ENCODE data around the gene KRTAP12-1. TPM values are rescaled to one million over a fixed set of nuclear protein-coding genes. Genes with fewer than 3 reads are reported as not detected.

The KRTAP12-1 gene
- total and polyA plus RNA-seq, 7 donors, result not detected

- DNase-seq, result no peak
- intact Hi-C loops (cut with DNase I), result no loop called here
- 65 to 74% (median 70%) methylated on average over 17 of the region's 17 CpGs for WGBS, 3 donors
These were observed 28.0 kb downstream of the KRTAP12-1 start for GRCh38 chr21:44653656-44654575.

GRCh38 chr21:44653123-44653522 lies 28.8 kb downstream of the KRTAP12-1 start:
- Histone ChIP-seq H3K9me3 (no peaks in the 10 kb centered on the region), H3K36me3 (ENCODE audit: insufficient read depth in 1 of 2, low read depth in 1 of 2) (no peaks in the 10 kb centered on the region), H3K27ac (no peak overlapping the region), H3K27me3 (ENCODE audit: insufficient read depth in 3 of 3, low read length in 2 of 3) (peaks cover 0 to 39% (median 4%) of the 10 kb centered on the region in 3 donors), H3K4me3 (no peak overlapping the region), H3K4me1 (no peaks in the 10 kb centered on the region)
- WGBS, 3 donors, result 47 to 55% (median 55%) methylated on average over 14 of the region's 14 CpGs
- intact Hi-C loops (cut with DNase I), result no loop called here
- TF ChIP-seq, protein P1, sequence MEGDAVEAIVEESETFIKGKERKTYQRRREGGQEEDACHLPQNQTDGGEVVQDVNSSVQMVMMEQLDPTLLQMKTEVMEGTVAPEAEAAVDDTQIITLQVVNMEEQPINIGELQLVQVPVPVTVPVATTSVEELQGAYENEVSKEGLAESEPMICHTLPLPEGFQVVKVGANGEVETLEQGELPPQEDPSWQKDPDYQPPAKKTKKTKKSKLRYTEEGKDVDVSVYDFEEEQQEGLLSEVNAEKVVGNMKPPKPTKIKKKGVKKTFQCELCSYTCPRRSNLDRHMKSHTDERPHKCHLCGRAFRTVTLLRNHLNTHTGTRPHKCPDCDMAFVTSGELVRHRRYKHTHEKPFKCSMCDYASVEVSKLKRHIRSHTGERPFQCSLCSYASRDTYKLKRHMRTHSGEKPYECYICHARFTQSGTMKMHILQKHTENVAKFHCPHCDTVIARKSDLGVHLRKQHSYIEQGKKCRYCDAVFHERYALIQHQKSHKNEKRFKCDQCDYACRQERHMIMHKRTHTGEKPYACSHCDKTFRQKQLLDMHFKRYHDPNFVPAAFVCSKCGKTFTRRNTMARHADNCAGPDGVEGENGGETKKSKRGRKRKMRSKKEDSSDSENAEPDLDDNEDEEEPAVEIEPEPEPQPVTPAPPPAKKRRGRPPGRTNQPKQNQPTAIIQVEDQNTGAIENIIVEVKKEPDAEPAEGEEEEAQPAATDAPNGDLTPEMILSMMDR (IDR thresholded peaks at IDR 0.05), result no peak
- DNase-seq (no peak), ATAC-seq (no peak)

More at GRCh38 chr21:44653656-44654575, 28.0 kb downstream of the KRTAP12-1 start:
- no peak for ATAC-seq
- TF ChIP-seq, protein P1 (IDR thresholded peaks at IDR 0.05), result no peak
- no peaks in the 10 kb centered on the region for H3K4me1 ChIP-seq
- H3K36me3 ChIP-seq (ENCODE audit: insufficient read depth in 1 of 2, low read depth in 1 of 2), result no peaks in the 10 kb centered on the region
- no peak overlapping the region for H3K27ac ChIP-seq
- H3K4me3 ChIP-seq, result no peak overlapping the region
- no peaks in the 10 kb centered on the region for H3K9me3 ChIP-seq
- H3K27me3 ChIP-seq (ENCODE audit: insufficient read depth in 3 of 3, low read length in 2 of 3), result peaks cover 0 to 42% (median 3%) of the 10 kb centered on the region in 3 donors

- peaks cover 0 to 36% (median 6%) of the 10 kb centered on the region in 3 donors for H3K27me3 ChIP-seq (ENCODE audit: insufficient read depth in 3 of 3, low read length in 2 of 3)
- no peaks in the 10 kb centered on the region for H3K9me3 ChIP-seq
- no peak for ATAC-seq
- WGBS, 3 donors, result 82 to 93% (median 89%) methylated on average over 12 of the region's 12 CpGs
- TF ChIP-seq, protein P1 (IDR thresholded peaks at IDR 0.05), result no peak
- intact Hi-C loops (cut with DNase I), result no loop called here
- H3K36me3 ChIP-seq (ENCODE audit: insufficient read depth in 1 of 2, low read depth in 1 of 2), result no peaks in the 10 kb centered on the region
- no peak overlapping the region for H3K27ac ChIP-seq
- no peak overlapping the region for H3K4me3 ChIP-seq
- H3K4me1 ChIP-seq, result no peaks in the 10 kb centered on the region
- no peak for DNase-seq
These were observed 30.8 kb downstream of the KRTAP12-1 start for GRCh38 chr21:44650973-44651675.

DNA sequence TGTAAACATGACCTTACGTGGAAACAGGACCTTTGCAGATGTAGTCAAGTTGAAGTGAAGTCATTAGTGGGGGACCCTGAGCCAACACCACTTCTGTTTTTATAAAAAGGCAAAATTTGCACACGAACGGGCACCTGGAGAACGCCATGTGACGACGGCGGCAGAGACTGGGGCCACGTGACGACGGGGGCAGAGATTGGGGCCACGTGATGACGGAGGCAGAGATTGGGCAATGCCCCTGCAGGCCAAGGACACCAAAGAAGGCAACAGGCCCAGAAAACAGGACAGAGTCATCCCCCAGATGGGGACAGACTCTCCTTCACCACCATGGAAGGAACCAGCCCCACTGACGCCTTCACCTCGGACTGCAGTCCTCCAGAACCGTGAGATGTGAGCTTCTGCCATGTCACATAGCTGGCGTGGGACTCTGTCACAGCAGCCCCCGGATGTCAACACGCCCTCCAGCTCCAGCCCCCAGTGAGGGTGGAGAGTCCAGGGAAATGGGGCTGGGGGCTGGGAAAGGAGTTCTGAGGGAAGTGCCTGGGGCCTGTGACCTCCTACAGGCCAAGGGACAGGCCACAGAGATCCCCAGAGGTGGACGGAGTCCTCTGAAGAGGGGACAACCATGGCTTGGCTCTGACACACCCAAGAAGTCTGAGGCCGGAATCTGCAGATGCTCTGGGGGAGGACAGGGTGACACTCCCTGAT lies 31.5 kb downstream of the KRTAP12-1 start:
- intact Hi-C loops (cut with DNase I), result no loop called here
- DNase-seq, result no peak
- TF ChIP-seq, protein P1 (IDR thresholded peaks at IDR 0.05), result no peak
- no peak overlapping the region for H3K4me3 ChIP-seq
- 90 to 92% (median 91%) methylated on average over 20 of the region's 20 CpGs for WGBS, 3 donors
- ATAC-seq, result no peak
- peaks cover 0 to 35% (median 4%) of the 10 kb centered on the region in 3 donors for H3K27me3 ChIP-seq (ENCODE audit: insufficient read depth in 3 of 3, low read length in 2 of 3)
- H3K27ac ChIP-seq, result no peak overlapping the region
- no peaks in the 10 kb centered on the region for H3K9me3 ChIP-seq
- H3K4me1 ChIP-seq, result no peaks in the 10 kb centered on the region
- H3K36me3 ChIP-seq (ENCODE audit: insufficient read depth in 1 of 2, low read depth in 1 of 2), result no peaks in the 10 kb centered on the region
